H9 (cell line): ENCODE data around the gene GAR1. TPM values are rescaled to one million over a fixed set of nuclear protein-coding genes. Genes with fewer than 3 reads are reported as not detected.

Experiments used
- DNase-seq: peaks from one replicate; pipeline ENCODE4 v3.0.0-alpha.2; 2017
- H2AFZ ChIP-seq: one replicate; pipeline ENCODE4 v1.6.1; 2013; ENCODE audit warnings: mild to moderate bottlenecking, low read length, control low read depth, moderate library complexity
- H2AK5ac ChIP-seq: 2 replicates; pipeline ENCODE4 v1.6.1; 2013; ENCODE audit warnings: low read length, control low read depth, mixed read lengths; ENCODE audit not compliant: insufficient read length
- H2BK120ac ChIP-seq: one replicate; pipeline ENCODE4 v1.6.1; 2013; ENCODE audit warnings: low read depth, mild to moderate bottlenecking, low read length, control low read depth, inconsistent platforms; ENCODE audit not compliant: poor library complexity, severe bottlenecking
- H2BK12ac ChIP-seq: 2 replicates; pipeline ENCODE4 v1.6.1; 2013; ENCODE audit warnings: low read length, control low read depth, mixed read lengths, low read depth; ENCODE audit not compliant: insufficient read length
- H2BK15ac ChIP-seq: 2 replicates; pipeline ENCODE4 v1.6.1; 2013; ENCODE audit warnings: low read depth, low read length, control low read depth
- H2BK20ac ChIP-seq: one replicate; pipeline ENCODE4 v1.6.1; 2013; ENCODE audit warnings: low read depth, mild to moderate bottlenecking, low read length, control low read depth, inconsistent platforms; ENCODE audit not compliant: poor library complexity, severe bottlenecking
- H2BK5ac ChIP-seq: 2 replicates; pipeline ENCODE4 v1.6.1; 2013; ENCODE audit warnings: low read length, control low read depth, mixed read lengths; ENCODE audit not compliant: insufficient read length
- H3K14ac ChIP-seq: 2 replicates; pipeline ENCODE4 v1.6.1; 2013; ENCODE audit warnings: low read length, control low read depth; ENCODE audit not compliant: insufficient read depth
- H3K18ac ChIP-seq: 2 replicates; pipeline ENCODE4 v1.6.1; 2013; ENCODE audit warnings: low read depth, mild to moderate bottlenecking, mixed read lengths, low read length, control low read depth; ENCODE audit not compliant: insufficient read length
- H3K23ac ChIP-seq: 2 replicates; pipeline ENCODE4 v1.6.1; 2013; ENCODE audit warnings: low read length, control low read depth, mixed read lengths, low read depth; ENCODE audit not compliant: insufficient read length
- H3K23me2 ChIP-seq: 2 replicates; pipeline ENCODE4 v1.6.1; 2013; ENCODE audit warnings: low read depth, mild to moderate bottlenecking, mixed read lengths, low read length, control low read depth; ENCODE audit not compliant: insufficient read length, poor library complexity, severe bottlenecking
- H3K27ac ChIP-seq: 2 replicates; pipeline ENCODE4 v1.5.1; 2013; ENCODE audit warnings: low read length, control low read depth, mixed read lengths, low read depth; ENCODE audit not compliant: insufficient read length
- H3K27me3 ChIP-seq: 2 replicates; pipeline ENCODE4 v1.6.1; 2013; ENCODE audit warnings: low read length, control low read depth, inconsistent platforms; ENCODE audit not compliant: insufficient read depth
- H3K4ac ChIP-seq: 2 replicates; pipeline ENCODE4 v1.6.1; 2013; ENCODE audit warnings: low read depth, mild to moderate bottlenecking, control low read depth, inconsistent platforms, low read length, moderate library complexity
- H3K4me1 ChIP-seq: 2 replicates; pipeline ENCODE4 v1.6.1; 2013; ENCODE audit warnings: low read length, control low read depth, inconsistent platforms; ENCODE audit not compliant: insufficient read depth
- H3K4me2 ChIP-seq: 2 replicates; pipeline ENCODE4 v1.6.1; 2013; ENCODE audit warnings: low read length, control low read depth, mixed read lengths; ENCODE audit not compliant: insufficient read length, insufficient read depth
- H3K56ac ChIP-seq: 2 replicates; pipeline ENCODE4 v1.6.1; 2013; ENCODE audit warnings: low read depth, mild to moderate bottlenecking, mixed read lengths, low read length, control low read depth; ENCODE audit not compliant: insufficient read length
- H3K79me1 ChIP-seq: 2 replicates; pipeline ENCODE4 v1.6.1; 2013; ENCODE audit warnings: low read depth, mild to moderate bottlenecking, moderate library complexity, low read length, control low read depth, inconsistent platforms; ENCODE audit not compliant: insufficient read depth, poor library complexity, severe bottlenecking
- H3K79me2 ChIP-seq: 2 replicates; pipeline ENCODE4 v1.6.1; 2013; ENCODE audit warnings: low read length, control low read depth, inconsistent platforms; ENCODE audit not compliant: insufficient read depth
- H3K9ac ChIP-seq: 2 replicates; pipeline ENCODE4 v1.6.1; 2013; ENCODE audit warnings: low read length, control low read depth, mixed read lengths; ENCODE audit not compliant: insufficient read length; ENCODE audit errors: extremely low read depth
- H3K9me3 ChIP-seq: one replicate; pipeline ENCODE4 v1.6.1; 2013; ENCODE audit warnings: low read depth, low read length, inconsistent platforms; ENCODE audit not compliant: control insufficient read depth
- H3T11ph ChIP-seq: one replicate; pipeline ENCODE4 v1.6.1; 2013; ENCODE audit warnings: mild to moderate bottlenecking, low read length, control low read depth, inconsistent platforms
- H4K20me1 ChIP-seq: one replicate; pipeline ENCODE4 v1.6.1; 2013; ENCODE audit not compliant: control insufficient read depth, insufficient read length, insufficient read depth
- H4K5ac ChIP-seq: 2 replicates; pipeline ENCODE4 v1.6.1; 2013; ENCODE audit warnings: low read depth, mild to moderate bottlenecking, mixed read lengths, low read length, control low read depth; ENCODE audit not compliant: insufficient read length
- H4K8ac ChIP-seq: replicated peaks from 2 replicates; pipeline ENCODE4 v1.6.1; 2013; ENCODE audit warnings: low read length, control low read depth, mixed read lengths, low read depth; ENCODE audit not compliant: insufficient read length
- H4K91ac ChIP-seq: 2 replicates; pipeline ENCODE4 v1.6.1; 2013; ENCODE audit warnings: low read depth, mild to moderate bottlenecking, moderate library complexity, mixed read lengths, low read length, control low read depth; ENCODE audit not compliant: insufficient read length
- H3K27ac Mint-ChIP-seq, 3 experiments: 2 replicates in 2 of 3; 3 replicates in 1 of 3; pipeline ENCODE4 v1.8.0; 2020 to 2021; ENCODE audit warnings: mixed read lengths in 3 of 3, mild to moderate bottlenecking in 1 of 3, moderate library complexity in 1 of 3
- H3K27me3 Mint-ChIP-seq: 2 replicates; pipeline ENCODE4 v1.8.0; 2021; ENCODE audit warnings: low read depth, mild to moderate bottlenecking, moderate library complexity, mixed read lengths
- H3K36me3 Mint-ChIP-seq, 3 experiments: 2 replicates in 2 of 3; 3 replicates in 1 of 3; pipeline ENCODE4 v1.8.0; 2020 to 2021; ENCODE audit warnings: low read depth in 3 of 3, mixed read lengths in 3 of 3; ENCODE audit not compliant: insufficient read depth in 1 of 3
- H3K4me1 Mint-ChIP-seq, 2 experiments: 2 replicates each; pipeline ENCODE4 v1.8.0; 2020; ENCODE audit warnings: mixed read lengths in 2 of 2
- H3K4me3 Mint-ChIP-seq, 2 experiments: 2 replicates in 1 of 2; 3 replicates in 1 of 2; pipeline ENCODE4 v1.8.0; 2020 to 2021; ENCODE audit warnings: mild to moderate bottlenecking in 2 of 2, mixed read lengths in 2 of 2, moderate library complexity in 1 of 2
- H3K9me3 Mint-ChIP-seq, 2 experiments: 2 replicates in 1 of 2; 3 replicates in 1 of 2; pipeline ENCODE4 v1.8.0; 2020; ENCODE audit warnings: mild to moderate bottlenecking in 2 of 2, mixed read lengths in 2 of 2, moderate library complexity in 1 of 2
- CTCF ChIP-seq: fragments of 200-600 bp; sonication (generic); conservative IDR thresholded peaks from 3 replicates; pipeline ENCODE4 v1.8.0; 2021; ENCODE audit warnings: antibody characterized with exemption, mild to moderate bottlenecking
- WGBS: extraction: QIAGEN DNeasy Blood & Tissue Kit; methylation state at CpG from one replicate; pipeline ENCODE4 v1.1.7; 2013; ENCODE audit warnings: missing lambda C conversion rate, low lambda C conversion rate, mixed read lengths; ENCODE audit not compliant: insufficient read length; ENCODE audit errors: extremely low coverage; 5-methylcytosine and 5-hydroxymethylcytosine counted together
- total RNA-seq: library from RNA; stranded (reverse); gene quantifications from 2 replicates; pipeline ENCODE4 v1.2.1, GENCODE V29; 2021

GAR1 gene
- total RNA-seq, 1 experiment from 2014 or later, result 45.3 TPM

GRCh38 chr4:109861916-109862511 lies 46.5 kb downstream of the GAR1 start:
- H3K4ac ChIP-seq, result no peak overlapping the region
- H2BK20ac ChIP-seq, result no peak overlapping the region
- H3K4me2 ChIP-seq, result no peak overlapping the region
- no peak overlapping the region for H2AK5ac ChIP-seq
- H3K23ac ChIP-seq, result no peak overlapping the region
- H3K18ac ChIP-seq, result no peak overlapping the region
- H2BK5ac ChIP-seq, result no peak overlapping the region
- H2BK15ac ChIP-seq, result no peak overlapping the region
- Mint-ChIP-seq H3K36me3 (peaks cover 0 to 5% (median 0%) of the 10 kb centered on the region in 3 experiments; a peak in 3 of 7 replicates), H3K27me3 (no peaks in the 10 kb centered on the region), H3K9me3 (peaks cover 10 to 15% of the 10 kb centered on the region in 2 experiments; a peak in 4 of 5 replicates), H3K4me3 (no peak overlapping the region), H3K4me1 (no peaks in the 10 kb centered on the region), H3K27ac (no peak overlapping the region)
- no peak overlapping the region for H3K9ac ChIP-seq
- H2AFZ ChIP-seq, result no peak overlapping the region
- H3K27ac ChIP-seq, result no peak overlapping the region
- no peak overlapping the region for H3K14ac ChIP-seq
- H3K79me2 ChIP-seq, result no peaks in the 10 kb centered on the region
- H4K5ac ChIP-seq, result no peak overlapping the region
- no peaks in the 10 kb centered on the region for H3K4me1 ChIP-seq
- no peak overlapping the region for H3K56ac ChIP-seq
- H4K20me1 ChIP-seq, result no peaks in the 10 kb centered on the region
- H4K8ac ChIP-seq, result no peak overlapping the region
- no peak for TF ChIP-seq CTCF
- no peak overlapping the region for H4K91ac ChIP-seq
- no peak for DNase-seq
- no peak overlapping the region for H2BK120ac ChIP-seq
- no peak overlapping the region for H3T11ph ChIP-seq
- no peaks in the 10 kb centered on the region for H3K9me3 ChIP-seq
- WGBS, result no CpG with 5 or more reads among the region's 3 CpGs
- no peaks in the 10 kb centered on the region for H3K23me2 ChIP-seq
- H3K27me3 ChIP-seq, result no peaks in the 10 kb centered on the region
- no peaks in the 10 kb centered on the region for H3K79me1 ChIP-seq
- no peak overlapping the region for H2BK12ac ChIP-seq
